Endothelial cell of umbilical vein (primary cell): ENCODE data around the gene ASTN1. TPM values are rescaled to one million over a fixed set of nuclear protein-coding genes. Genes with fewer than 3 reads are reported as not detected.

Source experiments
- BruUV-seq: library from RNA; stranded (reverse); fragments of 400-500 nt; replicated peaks from 2 replicates; lab custom pipeline; 2021; lab: Mats Ljungman, UMichigan
- CTCF ChIA-PET: fragments of 300-600, 350-600 bp; sonication (Branson Sonifier 250); formaldehyde crosslinking; loops from one replicate; lab custom pipeline; 2021; ENCODE audit warnings: antibody characterized with exemption, inconsistent platforms; lab: Charles Lee
- POLR2A ChIA-PET: fragments of 300-600, 350-600 bp; sonication (Branson Sonifier 250); formaldehyde crosslinking; loops from one replicate; lab custom pipeline; 2021; ENCODE audit warnings: antibody characterized with exemption, inconsistent platforms; lab: Charles Lee
- DNase-seq: peaks from one replicate; pipeline ENCODE4 v3.0.0-alpha.2; 2011; ENCODE audit warnings: low read depth, low spot score
- FAIRE-seq: peaks from 2 replicates; lab custom pipeline; 2011; peaks lifted over from hg19 to GRCh38; lab: Jason Lieb, UNC
- H2AFZ ChIP-seq: 2 replicates; pipeline ENCODE4 v1.6.0; 2012; ENCODE audit warnings: low read depth, low read length, control low read depth, inconsistent platforms
- H3K27ac ChIP-seq: 2 replicates; pipeline ENCODE4 v1.5.1; 2011; ENCODE audit warnings: low read depth, mild to moderate bottlenecking, control low read depth, low read length, moderate library complexity; ENCODE audit not compliant: insufficient read depth
- H3K27me3 ChIP-seq, 2 experiments: 2 replicates each; pipeline versions ENCODE4 v1.6.0 to v1.6.1; 2011; ENCODE audit warnings: low read length in 2 of 2, mixed read lengths in 1 of 2; ENCODE audit not compliant: control insufficient read depth in 2 of 2, insufficient read depth in 2 of 2
- H3K36me3 ChIP-seq, 2 experiments: 2 replicates in 1 of 2; 3 replicates in 1 of 2; pipeline ENCODE4 v1.5.1; 2011; ENCODE audit warnings: low read length in 2 of 2, mild to moderate bottlenecking in 1 of 2, moderate library complexity in 1 of 2; ENCODE audit not compliant: control insufficient read depth in 2 of 2, insufficient read depth in 2 of 2; ENCODE audit errors: extremely low read depth in 1 of 2
- H3K4me1 ChIP-seq: 3 replicates; pipeline ENCODE4 v1.5.1; 2011; ENCODE audit warnings: mild to moderate bottlenecking, low read length; ENCODE audit not compliant: control insufficient read depth, insufficient read depth; ENCODE audit errors: extremely low read depth
- H3K4me2 ChIP-seq: 2 replicates; pipeline ENCODE4 v1.6.1; 2011; ENCODE audit warnings: low read length, control low read depth, mixed read lengths; ENCODE audit not compliant: insufficient read depth
- H3K4me3 ChIP-seq, 3 experiments: fragments of 200-600 bp in 1 of 3; sonication (generic), shearing (Covaris generic) in 1 of 3; replicated peaks in 1 of 3; 2 replicates each; pipeline ENCODE4 v1.5.1; 2011 to 2016; ENCODE audit warnings: control low read depth in 3 of 3, low read length in 3 of 3, mild to moderate bottlenecking in 2 of 3, inconsistent platforms in 1 of 3, low read depth in 1 of 3, moderate library complexity in 1 of 3; ENCODE audit not compliant: insufficient read depth in 1 of 3
- H3K79me2 ChIP-seq: 2 replicates; pipeline ENCODE4 v1.6.0; 2012; ENCODE audit warnings: low read length, inconsistent platforms; ENCODE audit not compliant: control insufficient read depth, insufficient read depth
- H3K9ac ChIP-seq: replicated peaks from 2 replicates; pipeline ENCODE3; 2011; ENCODE audit warnings: low read length, control low read depth; ENCODE audit not compliant: insufficient read depth; ENCODE audit errors: extremely low read depth
- H3K9me1 ChIP-seq: replicated peaks from 3 replicates; pipeline ENCODE4 v1.6.0; 2011; ENCODE audit warnings: mild to moderate bottlenecking, low read length; ENCODE audit not compliant: control insufficient read depth, insufficient read depth; ENCODE audit errors: extremely low read depth
- H3K9me3 ChIP-seq: replicated peaks from 2 replicates; pipeline ENCODE4 v1.5.1; 2012; ENCODE audit warnings: low read length, inconsistent platforms; ENCODE audit not compliant: control insufficient read depth, insufficient read depth
- H4K20me1 ChIP-seq: replicated peaks from 2 replicates; pipeline ENCODE3; 2011; ENCODE audit warnings: mild to moderate bottlenecking, low read length; ENCODE audit not compliant: control insufficient read depth, insufficient read depth; ENCODE audit errors: extremely low read depth
- CTCF ChIP-seq, 2 donors: IDR thresholded peaks; 1 replicate in 1 of 2; 2 replicates in 1 of 2; pipeline ENCODE4 v1.5.1; 2011; ENCODE audit warnings: low read length in 2 of 2, mild to moderate bottlenecking in 2 of 2, moderate library complexity in 2 of 2, control low read depth in 1 of 2, inconsistent platforms in 1 of 2, low read depth in 1 of 2; ENCODE audit not compliant: insufficient read depth in 1 of 2; ENCODE audit errors: extremely low read depth in 1 of 2
- EZH2 ChIP-seq: IDR thresholded peaks from 2 replicates; pipeline ENCODE4 v1.6.1; 2012; ENCODE audit warnings: borderline replicate concordance, low read depth, mild to moderate bottlenecking, moderate library complexity, low read length, inconsistent platforms; ENCODE audit not compliant: severe bottlenecking
- FOS ChIP-seq: IDR thresholded peaks from 2 replicates; pipeline ENCODE4 v1.6.1; 2011; ENCODE audit warnings: mild to moderate bottlenecking, low read length, moderate library complexity, borderline replicate concordance; ENCODE audit not compliant: insufficient read depth
- GATA2 ChIP-seq: IDR thresholded peaks from 2 replicates; pipeline ENCODE4 v1.7.0; 2011; ENCODE audit warnings: low read depth, mild to moderate bottlenecking, moderate library complexity, mixed read lengths, low read length; ENCODE audit not compliant: insufficient read length, insufficient read depth
- JUN ChIP-seq: IDR thresholded peaks from 2 replicates; pipeline ENCODE4 v1.6.1; 2011; ENCODE audit warnings: borderline replicate concordance, low read depth; ENCODE audit not compliant: insufficient read length, insufficient read depth
- MAX ChIP-seq: IDR thresholded peaks from 2 replicates; pipeline ENCODE4 v1.6.1; 2011; ENCODE audit not compliant: insufficient read depth, insufficient read length
- MYC ChIP-seq: IDR thresholded peaks from one replicate; pipeline ENCODE4 v1.6.1; 2011; ENCODE audit warnings: mild to moderate bottlenecking, low read depth, low read length
- POLR2A ChIP-seq: IDR thresholded peaks from 2 replicates; pipeline ENCODE4 v1.6.1; 2012; ENCODE audit warnings: low read depth, mild to moderate bottlenecking, control low read depth, low read length
- POLR2AphosphoS5 ChIP-seq: IDR thresholded peaks from 2 replicates; pipeline ENCODE4 v1.6.1; 2012; ENCODE audit warnings: low read depth, mild to moderate bottlenecking, control low read depth, low read length, moderate library complexity; ENCODE audit not compliant: insufficient read depth
- dilution Hi-C: fragments of 300-500 bp; cut with MboI; formaldehyde crosslinking; loops from one replicate; pipeline ENCODE4 v1.15.0; 2019; ENCODE audit warnings: low sequenced_read_pairs; ENCODE audit not compliant: extremely low pct_ligation_motif_present
- intact Hi-C: fragments of 100-400 bp; cut with micrococcal nuclease; formaldehyde crosslinking; loops from one replicate; pipeline ENCODE4 v1.10.0; 2022
- polyA plus RNA-seq, 4 experiments: library from polyadenylated mRNA; depleted of rRNA in 3 of 4; stranded (reverse) in 3 of 4; unstranded in 1 of 4; fragments of >200 nt; gene quantifications; 2 replicates each; pipeline versions ENCODE4 v1.2.1 to v1.2.3, GENCODE V29; 2011 to 2012; ENCODE audit warnings: missing spikeins in 1 of 4
- total RNA-seq: library from RNA; stranded (reverse); gene quantifications from 2 replicates; pipeline ENCODE4 v1.2.3, GENCODE V29; 2021

Gene ASTN1
- total and polyA plus RNA-seq, 2 donors (not counting 3 experiments of a cell fraction or from before 2014, with no cell fraction given): 0.04 TPM; not detected in 1

GRCh38 chr1:176903474-176903873 lies 261.0 kb downstream of the ASTN1 start:
- intact Hi-C loops: no loop called here
- Histone ChIP-seq H3K9me3 (no peaks in the 10 kb centered on the region), H2AFZ (no peak overlapping the region), H3K4me2 (no peak overlapping the region), H3K9me1 (no peaks in the 10 kb centered on the region), H3K27ac (no peak overlapping the region), H3K4me1 (no peaks in the 10 kb centered on the region), H3K27me3 (no peaks in the 10 kb centered on the region), H3K36me3 (no peaks in the 10 kb centered on the region), H3K4me3 (no peak overlapping the region), H3K79me2 (no peaks in the 10 kb centered on the region), H3K9ac (no peak overlapping the region), H4K20me1 (no peaks in the 10 kb centered on the region)
- no peak for FAIRE-seq
- CTCF ChIA-PET: interaction anchor here (1.1 kb wide), 1 partner anchor 23 kb away, joined by 3 read pairs; no protein-coding TSS in a partner anchor
- BruUV-seq: no TSS peak
- dilution Hi-C loops: no loop called here
- TF ChIP-seq JUN (no peak), MAX (no peak), GATA2 (no peak), POLR2A (no peak), POLR2AphosphoS5 (no peak), FOS (no peak), MYC (no peak), CTCF (IDR thresholded peaks at IDR 0.05; ENCODE audit: extremely low read depth in 1 of 2, insufficient read depth in 1 of 2, low read depth in 1 of 2, low read length in 2 of 2) (no peak), EZH2 (no peak)
- no peak for DNase-seq
- POLR2A ChIA-PET: no interaction called here
